Panc1 (cell line): Measurements from ENCODE around the gene CRMP1. TPM values are rescaled to one million over a fixed set of nuclear protein-coding genes. Genes with fewer than 3 reads are reported as not detected.

Source experiments
- ATAC-seq: fragments of 200-7000 bp; cut with Tn5 transposase; 2 replicates; pipeline ENCODE4 v1.9.1; 2020; ENCODE audit warnings: mild to moderate bottlenecking, moderate library complexity
- BruUV-seq: library from RNA; stranded (reverse); fragments of 400-500 nt; replicated peaks from 2 replicates; lab custom pipeline; 2021; lab: Mats Ljungman, UMichigan
- CTCF ChIA-PET: fragments of 300-600 bp; sonication (Branson Sonifier 250); formaldehyde crosslinking; loops from one replicate; lab custom pipeline; 2022; ENCODE audit warnings: antibody characterized with exemption; lab: Charles Lee
- POLR2A ChIA-PET: fragments of 300-600 bp; sonication (Branson Sonifier 250); formaldehyde crosslinking; loops from one replicate; lab custom pipeline; 2022; ENCODE audit warnings: antibody characterized with exemption; lab: Charles Lee
- DNase-seq: peaks from one replicate; pipeline ENCODE4 v3.0.0-alpha.2; 2010; ENCODE audit warnings: low read depth, low spot score
- H3K27ac ChIP-seq: 2 replicates; pipeline ENCODE4 v1.5.1; 2011; ENCODE audit warnings: mild to moderate bottlenecking, low read length, inconsistent platforms
- H3K27me3 ChIP-seq: fragments of 200-500 bp; sonication (Bioruptor generic); 2 replicates; pipeline ENCODE4 v1.6.0; 2014; ENCODE audit warnings: low read length, inconsistent platforms; ENCODE audit not compliant: control insufficient read depth, insufficient read depth
- H3K36me3 ChIP-seq: fragments of 200-500 bp; sonication (Bioruptor generic); 2 replicates; pipeline ENCODE4 v1.5.1; 2014; ENCODE audit warnings: inconsistent platforms, mild to moderate bottlenecking, low read length, moderate library complexity; ENCODE audit not compliant: control insufficient read depth, insufficient read depth
- H3K4me1 ChIP-seq: 2 replicates; pipeline ENCODE4 v1.5.1; 2011; ENCODE audit warnings: inconsistent platforms, mild to moderate bottlenecking, low read length, moderate library complexity; ENCODE audit not compliant: control insufficient read depth, insufficient read depth
- H3K4me3 ChIP-seq, 2 experiments: 2 replicates each; pipeline ENCODE4 v1.5.1; 2011 to 2012; ENCODE audit warnings: low read depth in 2 of 2, low read length in 2 of 2, mild to moderate bottlenecking in 2 of 2, inconsistent platforms in 1 of 2, moderate library complexity in 1 of 2
- H3K9me3 ChIP-seq: fragments of 200-500 bp; sonication (Bioruptor generic); 2 replicates; pipeline ENCODE4 v1.5.1; 2014; ENCODE audit warnings: low read depth, mild to moderate bottlenecking, inconsistent platforms, low read length, moderate library complexity; ENCODE audit not compliant: control insufficient read depth, insufficient read depth
- CTCF ChIP-seq: fragments of 450-650 bp; IDR thresholded peaks from 2 replicates; pipeline ENCODE4 v1.5.1; 2017; ENCODE audit warnings: mild to moderate bottlenecking
- POLR2AphosphoS5 ChIP-seq: IDR thresholded peaks from 2 replicates; pipeline ENCODE4 v1.6.1; 2012; ENCODE audit warnings: mild to moderate bottlenecking, low read depth, low read length, moderate library complexity
- REST ChIP-seq, 2 experiments: IDR thresholded peaks; 2 replicates each; pipeline ENCODE4 v1.6.1; 2011 to 2012; ENCODE audit warnings: low read depth in 2 of 2, control low read depth in 1 of 2, low read length in 1 of 2, mild to moderate bottlenecking in 1 of 2, moderate library complexity in 1 of 2; ENCODE audit not compliant: insufficient read depth in 1 of 2
- SIN3A ChIP-seq: IDR thresholded peaks from 2 replicates; pipeline ENCODE4 v1.6.1; 2012; ENCODE audit warnings: low read depth, mild to moderate bottlenecking, low read length, moderate library complexity, borderline replicate concordance; ENCODE audit not compliant: insufficient read depth
- TCF7L2 ChIP-seq: IDR thresholded peaks from 2 replicates; pipeline ENCODE4 v1.6.1; 2011; ENCODE audit warnings: mild to moderate bottlenecking, low read depth, low read length, inconsistent platforms
- in situ Hi-C: cut with HindIII; loops from 2 replicates; pipeline ENCODE4 v1.10.0; 2016; ENCODE audit warnings: low sequenced_read_pairs, low pct_unique_long_range_greater_than_20kb
- intact Hi-C: fragments of 100-400 bp; cut with micrococcal nuclease; formaldehyde crosslinking; loops from one replicate; pipeline ENCODE4 v1.10.0; 2022; ENCODE audit not compliant: unreplicated experiment
- total RNA-seq: library from RNA; stranded (reverse); gene quantifications from one replicate; pipeline ENCODE4 v1.2.1, GENCODE V29; 2021; ENCODE audit not compliant: unreplicated experiment

CRMP1 gene
- total RNA-seq, 1 experiment from 2014 or later, result 0.28 TPM

GRCh38 chr4:5874811-5875449, 18.0 kb downstream of the CRMP1 start:
- DNase-seq (no peak), ATAC-seq (no peak)
- H3K27ac ChIP-seq, result no peak overlapping the region
- intact Hi-C loops, result no loop called here
- peaks cover 4% of the 10 kb centered on the region; the same call in 1 of the 2 replicates for H3K27me3 ChIP-seq
- H3K4me3 ChIP-seq, result no peak overlapping the region
- BruUV-seq, result no TSS peak
- ChIA-PET POLR2A (no interaction called here), CTCF (no interaction called here)
- no peak for TF ChIP-seq TCF7L2
- TF ChIP-seq REST (IDR thresholded peaks at IDR 0.05; ENCODE audit: insufficient read depth in 1 of 2, low read depth in 2 of 2, low read length in 1 of 2), result no peak
- no peak for TF ChIP-seq CTCF
- TF ChIP-seq SIN3A, result no peak
- no peak for TF ChIP-seq POLR2AphosphoS5
- in situ Hi-C loops, result no loop called here
- H3K4me1 ChIP-seq, result no peaks in the 10 kb centered on the region
- H3K9me3 ChIP-seq, result no peaks in the 10 kb centered on the region
- H3K36me3 ChIP-seq, result no peaks in the 10 kb centered on the region

GRCh38 chr4:5870701-5871100, 22.2 kb downstream of the CRMP1 start:
- in situ Hi-C loops, result no loop called here
- H3K27me3 ChIP-seq, result peaks cover 3% of the 10 kb centered on the region; the same call in 1 of the 2 replicates
- H3K36me3 ChIP-seq, result no peaks in the 10 kb centered on the region
- H3K4me3 ChIP-seq, result no peak overlapping the region
- BruUV-seq, result no TSS peak
- POLR2A ChIA-PET, result no interaction called here
- no peaks in the 10 kb centered on the region for H3K9me3 ChIP-seq
- CTCF ChIA-PET, result no interaction called here
- H3K4me1 ChIP-seq, result no peaks in the 10 kb centered on the region
- intact Hi-C loops, result no loop called here
- TF ChIP-seq CTCF (no peak), REST (IDR thresholded peaks at IDR 0.05; ENCODE audit: insufficient read depth in 1 of 2, low read depth in 2 of 2, low read length in 1 of 2) (no peak), TCF7L2 (no peak), POLR2AphosphoS5 (no peak), SIN3A (no peak)
- ATAC-seq (no peak), DNase-seq (no peak)
- H3K27ac ChIP-seq, result no peak overlapping the region
